GM12878 (cell line): Measurements from ENCODE around the gene PANK1. TPM values are rescaled to one million over a fixed set of nuclear protein-coding genes. Genes with fewer than 3 reads are reported as not detected.
A peak's percentile ranks its signal among the peaks of the same experiment; 100 is the strongest.

Experiments
- BCL11A ChIP-seq: IDR thresholded peaks from 2 replicates; pipeline ENCODE4 v1.6.1; 2011; ENCODE audit warnings: low read depth, low read length
- BHLHE40 ChIP-seq, 2 experiments: fragments of 450-650 bp in 1 of 2; IDR thresholded peaks; 2 replicates each; pipeline ENCODE4 v1.6.1; 2011 to 2017; ENCODE audit warnings: low read depth in 2 of 2, borderline replicate concordance in 1 of 2, improper control_type of control experiment in 1 of 2, low read length in 1 of 2, mild to moderate bottlenecking in 1 of 2
- CREM ChIP-seq: IDR thresholded peaks from 2 replicates; pipeline ENCODE4 v1.6.1; 2014; ENCODE audit warnings: antibody characterized with exemption, low read depth
- DPF2 ChIP-seq: fragments of 450-650 bp; IDR thresholded peaks from 2 replicates; pipeline ENCODE4 v1.6.1; 2017; ENCODE audit warnings: mild to moderate bottlenecking
- FOXK2 ChIP-seq: fragments of 450-650 bp; IDR thresholded peaks from 2 replicates; pipeline ENCODE4 v1.6.1; 2017; ENCODE audit warnings: mild to moderate bottlenecking, moderate library complexity
- GABPA ChIP-seq: IDR thresholded peaks from 2 replicates; pipeline ENCODE4 v1.6.1; 2014; ENCODE audit warnings: antibody characterized with exemption, low read depth, mild to moderate bottlenecking, inconsistent platforms
- GATAD2B ChIP-seq: fragments of 450-650 bp; conservative IDR thresholded peaks from 2 replicates; pipeline ENCODE4 v1.6.1; 2017; ENCODE audit warnings: low read depth, mild to moderate bottlenecking, moderate library complexity
- HDGF ChIP-seq: fragments of 450-650 bp; IDR thresholded peaks from 2 replicates; pipeline ENCODE4 v1.6.1; 2016; ENCODE audit warnings: antibody characterized with exemption
- IKZF1 ChIP-seq: fragments of 450-650 bp; conservative IDR thresholded peaks from 2 replicates; pipeline ENCODE4 v1.6.1; 2017; ENCODE audit warnings: antibody characterized with exemption, mild to moderate bottlenecking
- MXI1 ChIP-seq: fragments of 150-350 bp; IDR thresholded peaks from 2 replicates; pipeline ENCODE4 v1.6.1; 2011; ENCODE audit warnings: low read depth, mild to moderate bottlenecking, inconsistent platforms, low read length, improper control_type of control experiment
- NR2F1 ChIP-seq: fragments of 450-650 bp; conservative IDR thresholded peaks from 2 replicates; pipeline ENCODE4 v1.6.1; 2017; ENCODE audit warnings: mild to moderate bottlenecking
- SIN3A ChIP-seq: IDR thresholded peaks from 2 replicates; pipeline ENCODE4 v1.6.1; 2012; ENCODE audit warnings: low read depth, low read length, improper control_type of control experiment
- SMC3 ChIP-seq: IDR thresholded peaks from 2 replicates; pipeline ENCODE4 v1.6.1; 2011; ENCODE audit warnings: low read length, improper control_type of control experiment, borderline replicate concordance
- SREBF2 ChIP-seq: IDR thresholded peaks from 2 replicates; pipeline ENCODE4 v1.6.1; 2012; ENCODE audit warnings: mild to moderate bottlenecking, low read length
- TARDBP ChIP-seq: IDR thresholded peaks from 2 replicates; pipeline ENCODE4 v1.6.1; 2016; ENCODE audit warnings: borderline replicate concordance
- TCF7 ChIP-seq: IDR thresholded peaks from 2 replicates; pipeline ENCODE4 v1.6.1; 2014; ENCODE audit warnings: antibody characterized with exemption, borderline replicate concordance
- polyA plus RNA-seq, 11 experiments: library from polyadenylated mRNA; depleted of rRNA in 4 of 11; unstranded in 6 of 11; stranded (reverse) in 5 of 11; fragments of >200 nt; fragmentation: Nextera tagmentation in 4 of 11; fragmentation: Illumina TruSeq in 1 of 11; extraction: Ambion mirVana in 4 of 11; extraction: Trizol in 1 of 11; gene quantifications; 1 replicate in 1 of 11; 2 replicates in 10 of 11; pipeline versions ENCODE4 v1.2.1 to v1.2.3, GENCODE V29; 2011 to 2016; ENCODE audit warnings: inconsistent platforms in 2 of 11, missing spikeins in 2 of 11, low read depth in 1 of 11
- total RNA-seq, 4 experiments: library from RNA; depleted of rRNA in 3 of 4; stranded (reverse); fragments of >200 nt in 3 of 4; fragmentation: Illumina TruSeq in 1 of 4; extraction: Trizol in 1 of 4; gene quantifications; 2 replicates each; pipeline versions ENCODE4 v1.2.1 to v1.2.3, GENCODE V29; 2013 to 2021
- TF ChIP-seq, protein P1 (sequence below): fragments of 450-650 bp; IDR thresholded peaks from 2 replicates; pipeline ENCODE4 v1.6.1; 2016; ENCODE audit warnings: mild to moderate bottlenecking
- TF ChIP-seq, protein P2 (sequence below): fragments of 450-650 bp; IDR thresholded peaks from 2 replicates; pipeline ENCODE4 v1.6.1; 2014; ENCODE audit warnings: mild to moderate bottlenecking
- TF ChIP-seq, protein P3 (sequence below): IDR thresholded peaks from 2 replicates; pipeline ENCODE4 v1.6.1; 2011; ENCODE audit warnings: borderline replicate concordance, low read depth, mild to moderate bottlenecking, moderate library complexity, low read length; ENCODE audit not compliant: insufficient read depth, poor library complexity, severe bottlenecking
- TF ChIP-seq, protein P4 (sequence below): fragments of 450-650 bp; conservative IDR thresholded peaks from 2 replicates; pipeline ENCODE4 v1.6.1; 2017; ENCODE audit warnings: mild to moderate bottlenecking, moderate library complexity
- TF ChIP-seq, protein P5 (sequence below): fragments of 450-650 bp; IDR thresholded peaks from 2 replicates; pipeline ENCODE4 v1.6.1; 2017; ENCODE audit warnings: low read depth, mild to moderate bottlenecking, moderate library complexity

PANK1 gene
- total and polyA plus RNA-seq, 10 of the 15 experiments (the other 5 are each of a cell fraction or from before 2014, with no cell fraction given), result 1.9 to 10.6 (median 5.8) TPM

DNA sequence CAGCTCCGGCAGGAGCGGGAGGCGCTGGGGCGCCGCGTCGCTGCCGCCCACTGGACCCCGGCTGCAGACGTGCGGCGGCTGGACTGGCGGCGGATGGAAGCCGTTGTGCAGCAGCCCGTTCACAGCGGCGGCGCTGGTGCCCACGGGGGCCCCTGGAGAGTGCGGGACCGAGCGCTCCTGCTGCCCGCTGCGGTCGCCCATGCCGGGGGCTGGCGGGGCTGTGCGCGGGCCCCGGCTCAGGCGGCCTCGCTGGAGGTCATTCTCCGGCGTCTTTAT, 413 bp downstream of the PANK1 start (continued):
- TF ChIP-seq, protein P1, sequence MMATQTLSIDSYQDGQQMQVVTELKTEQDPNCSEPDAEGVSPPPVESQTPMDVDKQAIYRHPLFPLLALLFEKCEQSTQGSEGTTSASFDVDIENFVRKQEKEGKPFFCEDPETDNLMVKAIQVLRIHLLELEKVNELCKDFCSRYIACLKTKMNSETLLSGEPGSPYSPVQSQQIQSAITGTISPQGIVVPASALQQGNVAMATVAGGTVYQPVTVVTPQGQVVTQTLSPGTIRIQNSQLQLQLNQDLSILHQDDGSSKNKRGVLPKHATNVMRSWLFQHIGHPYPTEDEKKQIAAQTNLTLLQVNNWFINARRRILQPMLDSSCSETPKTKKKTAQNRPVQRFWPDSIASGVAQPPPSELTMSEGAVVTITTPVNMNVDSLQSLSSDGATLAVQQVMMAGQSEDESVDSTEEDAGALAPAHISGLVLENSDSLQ, result no peak
- TF ChIP-seq CREM, result 0 out of 2 replicates have a peak, but pooled peaks have one; percentile 6
- TF ChIP-seq IKZF1, result peak; percentile 64; the same call in 1 of the 2 replicates
- TF ChIP-seq, protein P2, sequence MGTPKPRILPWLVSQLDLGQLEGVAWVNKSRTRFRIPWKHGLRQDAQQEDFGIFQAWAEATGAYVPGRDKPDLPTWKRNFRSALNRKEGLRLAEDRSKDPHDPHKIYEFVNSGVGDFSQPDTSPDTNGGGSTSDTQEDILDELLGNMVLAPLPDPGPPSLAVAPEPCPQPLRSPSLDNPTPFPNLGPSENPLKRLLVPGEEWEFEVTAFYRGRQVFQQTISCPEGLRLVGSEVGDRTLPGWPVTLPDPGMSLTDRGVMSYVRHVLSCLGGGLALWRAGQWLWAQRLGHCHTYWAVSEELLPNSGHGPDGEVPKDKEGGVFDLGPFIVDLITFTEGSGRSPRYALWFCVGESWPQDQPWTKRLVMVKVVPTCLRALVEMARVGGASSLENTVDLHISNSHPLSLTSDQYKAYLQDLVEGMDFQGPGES, result no peak
- TF ChIP-seq MXI1, result no peak
- TF ChIP-seq HDGF, result no peak
- TF ChIP-seq, protein P3, sequence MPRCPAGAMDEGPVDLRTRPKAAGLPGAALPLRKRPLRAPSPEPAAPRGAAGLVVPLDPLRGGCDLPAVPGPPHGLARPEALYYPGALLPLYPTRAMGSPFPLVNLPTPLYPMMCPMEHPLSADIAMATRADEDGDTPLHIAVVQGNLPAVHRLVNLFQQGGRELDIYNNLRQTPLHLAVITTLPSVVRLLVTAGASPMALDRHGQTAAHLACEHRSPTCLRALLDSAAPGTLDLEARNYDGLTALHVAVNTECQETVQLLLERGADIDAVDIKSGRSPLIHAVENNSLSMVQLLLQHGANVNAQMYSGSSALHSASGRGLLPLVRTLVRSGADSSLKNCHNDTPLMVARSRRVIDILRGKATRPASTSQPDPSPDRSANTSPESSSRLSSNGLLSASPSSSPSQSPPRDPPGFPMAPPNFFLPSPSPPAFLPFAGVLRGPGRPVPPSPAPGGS, result no peak
- TF ChIP-seq FOXK2, result no peak
- peak; percentile 75; the same call in 1 of the 2 replicates for TF ChIP-seq GATAD2B
- TF ChIP-seq, protein P4, sequence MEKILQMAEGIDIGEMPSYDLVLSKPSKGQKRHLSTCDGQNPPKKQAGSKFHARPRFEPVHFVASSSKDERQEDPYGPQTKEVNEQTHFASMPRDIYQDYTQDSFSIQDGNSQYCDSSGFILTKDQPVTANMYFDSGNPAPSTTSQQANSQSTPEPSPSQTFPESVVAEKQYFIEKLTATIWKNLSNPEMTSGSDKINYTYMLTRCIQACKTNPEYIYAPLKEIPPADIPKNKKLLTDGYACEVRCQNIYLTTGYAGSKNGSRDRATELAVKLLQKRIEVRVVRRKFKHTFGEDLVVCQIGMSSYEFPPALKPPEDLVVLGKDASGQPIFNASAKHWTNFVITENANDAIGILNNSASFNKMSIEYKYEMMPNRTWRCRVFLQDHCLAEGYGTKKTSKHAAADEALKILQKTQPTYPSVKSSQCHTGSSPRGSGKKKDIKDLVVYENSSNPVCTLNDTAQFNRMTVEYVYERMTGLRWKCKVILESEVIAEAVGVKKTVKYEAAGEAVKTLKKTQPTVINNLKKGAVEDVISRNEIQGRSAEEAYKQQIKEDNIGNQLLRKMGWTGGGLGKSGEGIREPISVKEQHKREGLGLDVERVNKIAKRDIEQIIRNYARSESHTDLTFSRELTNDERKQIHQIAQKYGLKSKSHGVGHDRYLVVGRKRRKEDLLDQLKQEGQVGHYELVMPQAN, result peak; percentile 27; the same call in 1 of the 2 replicates
- TF ChIP-seq SREBF2, result no peak
- no peak for TF ChIP-seq GABPA
- TF ChIP-seq, protein P5, sequence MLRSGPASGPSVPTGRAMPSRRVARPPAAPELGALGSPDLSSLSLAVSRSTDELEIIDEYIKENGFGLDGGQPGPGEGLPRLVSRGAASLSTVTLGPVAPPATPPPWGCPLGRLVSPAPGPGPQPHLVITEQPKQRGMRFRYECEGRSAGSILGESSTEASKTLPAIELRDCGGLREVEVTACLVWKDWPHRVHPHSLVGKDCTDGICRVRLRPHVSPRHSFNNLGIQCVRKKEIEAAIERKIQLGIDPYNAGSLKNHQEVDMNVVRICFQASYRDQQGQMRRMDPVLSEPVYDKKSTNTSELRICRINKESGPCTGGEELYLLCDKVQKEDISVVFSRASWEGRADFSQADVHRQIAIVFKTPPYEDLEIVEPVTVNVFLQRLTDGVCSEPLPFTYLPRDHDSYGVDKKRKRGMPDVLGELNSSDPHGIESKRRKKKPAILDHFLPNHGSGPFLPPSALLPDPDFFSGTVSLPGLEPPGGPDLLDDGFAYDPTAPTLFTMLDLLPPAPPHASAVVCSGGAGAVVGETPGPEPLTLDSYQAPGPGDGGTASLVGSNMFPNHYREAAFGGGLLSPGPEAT, result no peak
- no peak for TF ChIP-seq SIN3A
- no peak for TF ChIP-seq SMC3
- no peak for TF ChIP-seq BHLHE40 (IDR thresholded peaks at IDR 0.05; ENCODE audit: borderline replicate concordance in 1 of 2, low read depth in 2 of 2, low read length in 1 of 2)
- TF ChIP-seq BCL11A, result no peak
- TF ChIP-seq TCF7, result no peak
- TF ChIP-seq TARDBP, result 0 out of 2 replicates have a peak, but pooled peaks have one; percentile 2
- peak; percentile 27; the same call in 1 of the 2 replicates for TF ChIP-seq NR2F1
- TF ChIP-seq DPF2, result peak; percentile 67; the same call in 1 of the 2 replicates
